Mammary epithelial cell (primary cell): ENCODE data around the gene ST3GAL2.

ENCODE experiments used
- EZH2 ChIP-seq: IDR thresholded peaks from 2 replicates; pipeline ENCODE4 v1.6.1; 2012; ENCODE audit warnings: low read length, inconsistent platforms, borderline replicate concordance
- TF ChIP-seq, protein P1 (sequence below), 2 donors: IDR thresholded peaks in 1 of 2; conservative IDR thresholded peaks in 1 of 2; 2 replicates each; pipeline ENCODE4 v1.5.1; 2011 to 2012; ENCODE audit warnings: inconsistent platforms in 2 of 2, low read length in 2 of 2, mild to moderate bottlenecking in 2 of 2, control low read depth in 1 of 2, low read depth in 1 of 2; ENCODE audit not compliant: insufficient read depth in 1 of 2; ENCODE audit errors: extremely low read depth in 1 of 2

DNA sequence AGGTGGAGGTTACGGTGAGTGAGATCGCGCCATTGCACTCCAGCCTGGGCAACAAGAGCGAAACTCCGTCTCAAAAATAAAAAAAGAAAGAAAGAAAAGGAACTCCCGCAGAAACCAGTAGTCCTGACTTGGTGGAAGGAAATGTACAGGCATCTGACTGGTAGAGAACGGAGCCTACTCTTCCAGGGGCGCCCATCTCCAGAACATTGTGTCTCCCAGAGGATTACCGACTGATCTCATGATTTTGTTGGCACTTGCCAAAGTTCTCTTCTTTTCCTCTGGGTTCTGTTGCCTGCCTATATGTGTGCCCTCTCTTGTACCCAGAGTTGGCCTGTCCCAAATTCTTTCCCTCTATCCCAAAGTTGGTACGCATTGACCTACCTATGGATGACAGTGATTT is 68.0 kb downstream of the ST3GAL2 start:
- TF ChIP-seq, protein P1, sequence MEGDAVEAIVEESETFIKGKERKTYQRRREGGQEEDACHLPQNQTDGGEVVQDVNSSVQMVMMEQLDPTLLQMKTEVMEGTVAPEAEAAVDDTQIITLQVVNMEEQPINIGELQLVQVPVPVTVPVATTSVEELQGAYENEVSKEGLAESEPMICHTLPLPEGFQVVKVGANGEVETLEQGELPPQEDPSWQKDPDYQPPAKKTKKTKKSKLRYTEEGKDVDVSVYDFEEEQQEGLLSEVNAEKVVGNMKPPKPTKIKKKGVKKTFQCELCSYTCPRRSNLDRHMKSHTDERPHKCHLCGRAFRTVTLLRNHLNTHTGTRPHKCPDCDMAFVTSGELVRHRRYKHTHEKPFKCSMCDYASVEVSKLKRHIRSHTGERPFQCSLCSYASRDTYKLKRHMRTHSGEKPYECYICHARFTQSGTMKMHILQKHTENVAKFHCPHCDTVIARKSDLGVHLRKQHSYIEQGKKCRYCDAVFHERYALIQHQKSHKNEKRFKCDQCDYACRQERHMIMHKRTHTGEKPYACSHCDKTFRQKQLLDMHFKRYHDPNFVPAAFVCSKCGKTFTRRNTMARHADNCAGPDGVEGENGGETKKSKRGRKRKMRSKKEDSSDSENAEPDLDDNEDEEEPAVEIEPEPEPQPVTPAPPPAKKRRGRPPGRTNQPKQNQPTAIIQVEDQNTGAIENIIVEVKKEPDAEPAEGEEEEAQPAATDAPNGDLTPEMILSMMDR (conservative IDR thresholded peaks at IDR 0.05 in 1 of 2, IDR thresholded peaks at IDR 0.05 in 1 of 2; ENCODE audit: extremely low read depth in 1 of 2, insufficient read depth in 1 of 2, low read depth in 1 of 2, low read length in 2 of 2), result no peak
- no peak for TF ChIP-seq EZH2
